Measurements from ENCODE around the gene PGM2.
"Not testable (repeated sequence)": the region's sequence is repeated elsewhere in the genome, so short reads cannot be mapped to it uniquely, and the experiment has no call there.

DNA sequence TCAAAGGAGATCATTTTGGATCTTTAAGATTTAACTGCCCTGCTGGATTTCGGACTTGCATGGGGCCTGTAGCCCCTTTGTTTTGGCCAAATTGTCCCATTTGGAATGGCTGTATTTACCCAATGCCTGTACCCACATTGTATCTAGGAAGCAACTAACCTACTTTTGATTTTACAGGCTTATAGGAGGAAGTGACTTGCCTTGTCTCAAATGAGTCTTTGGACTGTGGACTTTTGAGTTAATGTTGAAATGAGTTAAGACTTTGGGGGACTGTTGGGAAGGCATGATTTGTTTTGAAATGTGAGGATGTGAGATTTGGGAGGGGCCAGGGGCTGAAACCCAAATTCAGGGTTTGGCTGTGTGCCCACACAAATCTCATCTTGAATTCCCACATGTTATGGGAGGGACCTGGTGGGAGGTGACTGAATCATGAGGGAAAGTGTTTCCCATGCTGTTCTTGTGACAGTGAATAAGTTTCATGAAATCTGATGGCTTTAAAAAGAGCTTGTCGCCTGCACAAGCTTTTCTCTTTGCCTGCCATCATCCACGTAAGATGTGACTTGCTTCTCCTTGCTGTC, 38.5 kb upstream of the PGM2 start:
- TF ChIP-seq POLR2AphosphoS5, POLR2A (IDR thresholded peaks at IDR 0.05): not testable (repeated sequence)
- TF ChIP-seq, protein P1, sequence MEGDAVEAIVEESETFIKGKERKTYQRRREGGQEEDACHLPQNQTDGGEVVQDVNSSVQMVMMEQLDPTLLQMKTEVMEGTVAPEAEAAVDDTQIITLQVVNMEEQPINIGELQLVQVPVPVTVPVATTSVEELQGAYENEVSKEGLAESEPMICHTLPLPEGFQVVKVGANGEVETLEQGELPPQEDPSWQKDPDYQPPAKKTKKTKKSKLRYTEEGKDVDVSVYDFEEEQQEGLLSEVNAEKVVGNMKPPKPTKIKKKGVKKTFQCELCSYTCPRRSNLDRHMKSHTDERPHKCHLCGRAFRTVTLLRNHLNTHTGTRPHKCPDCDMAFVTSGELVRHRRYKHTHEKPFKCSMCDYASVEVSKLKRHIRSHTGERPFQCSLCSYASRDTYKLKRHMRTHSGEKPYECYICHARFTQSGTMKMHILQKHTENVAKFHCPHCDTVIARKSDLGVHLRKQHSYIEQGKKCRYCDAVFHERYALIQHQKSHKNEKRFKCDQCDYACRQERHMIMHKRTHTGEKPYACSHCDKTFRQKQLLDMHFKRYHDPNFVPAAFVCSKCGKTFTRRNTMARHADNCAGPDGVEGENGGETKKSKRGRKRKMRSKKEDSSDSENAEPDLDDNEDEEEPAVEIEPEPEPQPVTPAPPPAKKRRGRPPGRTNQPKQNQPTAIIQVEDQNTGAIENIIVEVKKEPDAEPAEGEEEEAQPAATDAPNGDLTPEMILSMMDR (IDR thresholded peaks at IDR 0.05), result not testable (repeated sequence)
